ENCODE data around the gene TRIM8.

DNA sequence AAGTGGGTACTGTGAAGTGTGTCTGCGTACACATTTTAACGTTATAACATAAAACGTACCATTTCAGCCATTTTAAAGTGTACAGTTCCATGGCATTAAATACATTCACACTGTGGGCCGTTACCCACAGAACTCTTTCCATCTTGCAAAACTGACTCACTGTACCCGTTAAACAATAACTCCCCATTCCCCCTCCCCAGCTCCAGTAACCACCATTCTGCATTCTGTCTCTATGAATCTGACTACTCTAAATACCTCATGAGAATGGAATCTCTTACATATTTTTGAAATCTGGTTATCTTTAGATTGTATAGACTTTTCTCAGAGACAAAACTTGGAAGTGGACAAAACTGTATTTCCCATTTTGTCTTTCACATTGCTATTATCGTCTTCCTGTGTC is 60.6 kb downstream of the TRIM8 start:
- TF ChIP-seq, protein P1, sequence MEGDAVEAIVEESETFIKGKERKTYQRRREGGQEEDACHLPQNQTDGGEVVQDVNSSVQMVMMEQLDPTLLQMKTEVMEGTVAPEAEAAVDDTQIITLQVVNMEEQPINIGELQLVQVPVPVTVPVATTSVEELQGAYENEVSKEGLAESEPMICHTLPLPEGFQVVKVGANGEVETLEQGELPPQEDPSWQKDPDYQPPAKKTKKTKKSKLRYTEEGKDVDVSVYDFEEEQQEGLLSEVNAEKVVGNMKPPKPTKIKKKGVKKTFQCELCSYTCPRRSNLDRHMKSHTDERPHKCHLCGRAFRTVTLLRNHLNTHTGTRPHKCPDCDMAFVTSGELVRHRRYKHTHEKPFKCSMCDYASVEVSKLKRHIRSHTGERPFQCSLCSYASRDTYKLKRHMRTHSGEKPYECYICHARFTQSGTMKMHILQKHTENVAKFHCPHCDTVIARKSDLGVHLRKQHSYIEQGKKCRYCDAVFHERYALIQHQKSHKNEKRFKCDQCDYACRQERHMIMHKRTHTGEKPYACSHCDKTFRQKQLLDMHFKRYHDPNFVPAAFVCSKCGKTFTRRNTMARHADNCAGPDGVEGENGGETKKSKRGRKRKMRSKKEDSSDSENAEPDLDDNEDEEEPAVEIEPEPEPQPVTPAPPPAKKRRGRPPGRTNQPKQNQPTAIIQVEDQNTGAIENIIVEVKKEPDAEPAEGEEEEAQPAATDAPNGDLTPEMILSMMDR (conservative IDR thresholded peaks at IDR 0.05; ENCODE audit: low read depth, low read length): no peak
- no peak for TF ChIP-seq EZH2 (IDR thresholded peaks at IDR 0.05; ENCODE audit: low read length, unreplicated experiment)

Data from PC-3 (cell line).